Endodermal cell (in vitro differentiated cells): Measurements from ENCODE around the gene FKBP2. TPM values are rescaled to one million over a fixed set of nuclear protein-coding genes. Genes with fewer than 3 reads are reported as not detected.

Experiments
- DNase-seq: peaks from one replicate; pipeline ENCODE4 v3.0.0-alpha.2; 2017
- H3K27ac ChIP-seq: 2 replicates; pipeline ENCODE4 v1.5.1; 2013; ENCODE audit warnings: mild to moderate bottlenecking, low read depth, low read length, moderate library complexity
- H3K27me3 ChIP-seq: 2 replicates; pipeline ENCODE4 v1.6.1; 2013; ENCODE audit warnings: mild to moderate bottlenecking, low read length, moderate library complexity; ENCODE audit not compliant: insufficient read depth, control insufficient read depth, poor library complexity, severe bottlenecking
- H3K36me3 ChIP-seq: 2 replicates; pipeline ENCODE4 v1.7.0; 2013; ENCODE audit warnings: mild to moderate bottlenecking, low read length, moderate library complexity; ENCODE audit not compliant: control insufficient read depth, insufficient read depth
- H3K4me1 ChIP-seq: one replicate; pipeline ENCODE4 v1.7.0; 2013; ENCODE audit warnings: low read length; ENCODE audit not compliant: control insufficient read depth, insufficient read depth
- H3K4me3 ChIP-seq: 2 replicates; pipeline ENCODE4 v1.5.1; 2013; ENCODE audit warnings: mild to moderate bottlenecking, low read length, moderate library complexity
- H3K9ac ChIP-seq: 2 replicates; pipeline ENCODE4 v1.6.1; 2013; ENCODE audit warnings: mild to moderate bottlenecking, low read length, moderate library complexity; ENCODE audit not compliant: poor library complexity, severe bottlenecking; ENCODE audit errors: extremely low read depth
- H3K9me3 ChIP-seq: 2 replicates; pipeline ENCODE4 v1.6.1; 2013; ENCODE audit warnings: mild to moderate bottlenecking, low read length, moderate library complexity; ENCODE audit not compliant: control insufficient read depth
- H3K27ac Mint-ChIP-seq: 2 replicates; pipeline ENCODE4 v1.8.0; 2020; ENCODE audit warnings: mixed read lengths
- H3K27me3 Mint-ChIP-seq: 2 replicates; pipeline ENCODE4 v1.8.0; 2021; ENCODE audit warnings: mild to moderate bottlenecking, mixed read lengths; ENCODE audit not compliant: insufficient read depth
- H3K36me3 Mint-ChIP-seq: 2 replicates; pipeline ENCODE4 v1.8.0; 2020; ENCODE audit warnings: low read depth, mixed read lengths
- H3K4me1 Mint-ChIP-seq: 2 replicates; pipeline ENCODE4 v1.8.0; 2020; ENCODE audit warnings: mixed read lengths
- H3K4me3 Mint-ChIP-seq: 2 replicates; pipeline ENCODE4 v1.8.0; 2020; ENCODE audit warnings: mild to moderate bottlenecking, moderate library complexity, mixed read lengths
- H3K9me3 Mint-ChIP-seq: 2 replicates; pipeline ENCODE4 v1.8.0; 2020; ENCODE audit warnings: mild to moderate bottlenecking, mixed read lengths
- WGBS, 2 experiments: methylation state at CpG; one replicate each; pipeline versions ENCODE4 v1.1.5 to v1.1.7; 2013; ENCODE audit warnings: missing lambda C conversion rate in 2 of 2, mixed read lengths in 1 of 2; ENCODE audit not compliant: insufficient coverage in 1 of 2, insufficient read length in 1 of 2; 5-methylcytosine and 5-hydroxymethylcytosine counted together
- total RNA-seq, 2 donors: library from RNA; stranded (reverse); fragmentation: NEBNext Ultra II Directional in 1 of 2; extraction: Animal tissue kit (Norgen Biotek cat#: 25700) in 1 of 2; gene quantifications; 2 replicates in 1 of 2; 3 replicates in 1 of 2; pipeline ENCODE4 v1.2.1, GENCODE V29; 2021
- TF ChIP-seq, protein P1 (sequence below): fragments of 200-600 bp; sonication (generic); conservative IDR thresholded peaks from 2 replicates; pipeline ENCODE4 v1.5.0; 2021; ENCODE audit warnings: antibody characterized with exemption, mild to moderate bottlenecking

FKBP2 gene
- total RNA-seq, 2 donors from 2014 or later, result 44.6 to 53.7 TPM

DNA sequence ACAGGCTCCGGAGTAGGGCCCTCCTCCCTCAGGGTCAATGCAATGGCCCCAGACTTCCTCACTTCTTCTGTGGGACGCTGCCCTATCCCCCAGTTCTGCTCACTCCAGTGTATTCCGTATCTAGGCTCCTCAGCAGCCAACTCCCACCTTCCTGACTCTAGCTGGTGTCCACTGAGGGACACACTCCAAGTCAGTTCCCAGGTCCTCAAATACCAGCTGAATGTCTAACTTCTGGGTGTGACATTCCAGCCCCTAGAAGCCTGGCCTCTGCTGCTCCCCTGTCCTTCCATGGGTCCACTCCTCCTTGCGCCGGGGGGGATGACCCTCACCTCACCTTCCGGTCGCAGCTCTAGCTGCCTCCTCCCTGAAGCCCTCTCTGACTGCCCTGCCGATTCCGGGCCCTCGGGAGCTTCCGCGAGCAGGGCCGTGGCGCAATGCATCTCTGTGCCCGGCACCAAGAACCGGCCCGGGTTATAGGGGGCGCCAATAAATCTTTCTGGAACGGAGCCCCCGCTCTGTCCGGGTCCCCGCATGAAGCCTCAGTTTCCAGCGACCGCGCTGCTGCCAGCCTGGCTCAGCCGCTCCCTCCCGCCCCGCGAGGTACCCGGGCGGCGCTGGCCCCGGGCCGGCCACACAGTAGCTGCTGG, 28.1 kb downstream of the FKBP2 start:
- H3K27me3 ChIP-seq, result no peaks in the 10 kb centered on the region
- peak overlapping the region; percentile 82 for H3K4me3 ChIP-seq
- H3K9ac ChIP-seq, result peak overlapping the region; percentile 91
- WGBS, 2 experiments, result 3 to 17% methylated on average over 2 to 34 of the region's 34 CpGs
- peak overlapping the region; percentile 95 for H3K4me3 Mint-ChIP-seq
- peaks cover 11% of the 10 kb centered on the region for H3K36me3 ChIP-seq
- H3K9me3 Mint-ChIP-seq, result no peaks in the 10 kb centered on the region
- DNase-seq, result peak; percentile 90
- no peaks in the 10 kb centered on the region for H3K9me3 ChIP-seq
- H3K27me3 Mint-ChIP-seq, result no peaks in the 10 kb centered on the region
- peaks cover 14% of the 10 kb centered on the region for H3K4me1 Mint-ChIP-seq
- no peaks in the 10 kb centered on the region for H3K4me1 ChIP-seq
- peak overlapping the region; percentile 99 for H3K27ac Mint-ChIP-seq
- peak overlapping the region; percentile 94 for H3K27ac ChIP-seq
- TF ChIP-seq, protein P1, sequence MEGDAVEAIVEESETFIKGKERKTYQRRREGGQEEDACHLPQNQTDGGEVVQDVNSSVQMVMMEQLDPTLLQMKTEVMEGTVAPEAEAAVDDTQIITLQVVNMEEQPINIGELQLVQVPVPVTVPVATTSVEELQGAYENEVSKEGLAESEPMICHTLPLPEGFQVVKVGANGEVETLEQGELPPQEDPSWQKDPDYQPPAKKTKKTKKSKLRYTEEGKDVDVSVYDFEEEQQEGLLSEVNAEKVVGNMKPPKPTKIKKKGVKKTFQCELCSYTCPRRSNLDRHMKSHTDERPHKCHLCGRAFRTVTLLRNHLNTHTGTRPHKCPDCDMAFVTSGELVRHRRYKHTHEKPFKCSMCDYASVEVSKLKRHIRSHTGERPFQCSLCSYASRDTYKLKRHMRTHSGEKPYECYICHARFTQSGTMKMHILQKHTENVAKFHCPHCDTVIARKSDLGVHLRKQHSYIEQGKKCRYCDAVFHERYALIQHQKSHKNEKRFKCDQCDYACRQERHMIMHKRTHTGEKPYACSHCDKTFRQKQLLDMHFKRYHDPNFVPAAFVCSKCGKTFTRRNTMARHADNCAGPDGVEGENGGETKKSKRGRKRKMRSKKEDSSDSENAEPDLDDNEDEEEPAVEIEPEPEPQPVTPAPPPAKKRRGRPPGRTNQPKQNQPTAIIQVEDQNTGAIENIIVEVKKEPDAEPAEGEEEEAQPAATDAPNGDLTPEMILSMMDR, result no peak
- H3K36me3 Mint-ChIP-seq, result peaks cover 21% of the 10 kb centered on the region

DNA sequence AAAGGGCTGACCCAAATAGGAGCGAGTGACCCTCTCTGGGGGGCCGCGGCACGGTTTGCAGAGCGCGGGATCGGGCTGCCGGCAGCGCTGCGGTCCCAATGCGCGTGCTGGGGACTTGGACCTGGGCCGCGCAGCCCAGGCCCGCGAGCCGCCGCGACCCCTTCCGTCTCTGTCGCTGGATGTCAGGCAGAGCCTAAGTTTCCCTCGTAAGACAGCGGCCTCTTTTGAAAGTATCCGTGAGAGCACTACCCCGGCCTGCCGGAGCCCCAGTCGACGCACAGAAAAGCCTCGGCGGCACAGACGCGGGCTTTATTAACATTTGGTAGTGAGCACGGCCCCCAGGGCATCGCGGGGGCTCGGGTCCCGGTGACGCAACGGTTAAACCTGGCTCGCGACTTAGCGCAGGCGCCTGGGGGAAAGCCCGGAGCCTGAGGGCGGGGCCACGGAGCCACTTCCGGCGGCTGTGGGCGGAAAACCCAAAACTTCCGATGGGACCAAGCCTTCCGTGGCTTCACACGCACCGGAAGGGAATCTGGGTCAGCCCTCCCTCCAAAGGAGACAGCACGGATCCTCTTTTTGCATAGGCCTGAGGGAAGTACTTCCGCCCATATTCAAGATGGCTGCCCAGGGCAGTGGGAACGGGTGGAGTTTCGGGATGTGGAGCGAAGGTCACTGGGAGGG, 28.8 kb downstream of the FKBP2 start:
- Mint-ChIP-seq H3K4me1 (peaks cover 14% of the 10 kb centered on the region), H3K4me3 (peak overlapping the region; percentile 95), H3K27me3 (no peaks in the 10 kb centered on the region), H3K9me3 (no peaks in the 10 kb centered on the region), H3K27ac (peak overlapping the region; percentile 99), H3K36me3 (peaks cover 17% of the 10 kb centered on the region)
- Histone ChIP-seq H3K4me3 (peak overlapping the region; percentile 95), H3K36me3 (peaks cover 4% of the 10 kb centered on the region), H3K27ac (peak overlapping the region; percentile 94), H3K9me3 (no peaks in the 10 kb centered on the region), H3K4me1 (no peaks in the 10 kb centered on the region), H3K9ac (peak overlapping the region; percentile 91), H3K27me3 (no peaks in the 10 kb centered on the region)
- WGBS, 2 experiments, result 0% methylated on average over 25 to 58 of the region's 58 CpGs
- DNase-seq, result peak; percentile 99
- TF ChIP-seq, protein P1, result peak; percentile 40

DNA sequence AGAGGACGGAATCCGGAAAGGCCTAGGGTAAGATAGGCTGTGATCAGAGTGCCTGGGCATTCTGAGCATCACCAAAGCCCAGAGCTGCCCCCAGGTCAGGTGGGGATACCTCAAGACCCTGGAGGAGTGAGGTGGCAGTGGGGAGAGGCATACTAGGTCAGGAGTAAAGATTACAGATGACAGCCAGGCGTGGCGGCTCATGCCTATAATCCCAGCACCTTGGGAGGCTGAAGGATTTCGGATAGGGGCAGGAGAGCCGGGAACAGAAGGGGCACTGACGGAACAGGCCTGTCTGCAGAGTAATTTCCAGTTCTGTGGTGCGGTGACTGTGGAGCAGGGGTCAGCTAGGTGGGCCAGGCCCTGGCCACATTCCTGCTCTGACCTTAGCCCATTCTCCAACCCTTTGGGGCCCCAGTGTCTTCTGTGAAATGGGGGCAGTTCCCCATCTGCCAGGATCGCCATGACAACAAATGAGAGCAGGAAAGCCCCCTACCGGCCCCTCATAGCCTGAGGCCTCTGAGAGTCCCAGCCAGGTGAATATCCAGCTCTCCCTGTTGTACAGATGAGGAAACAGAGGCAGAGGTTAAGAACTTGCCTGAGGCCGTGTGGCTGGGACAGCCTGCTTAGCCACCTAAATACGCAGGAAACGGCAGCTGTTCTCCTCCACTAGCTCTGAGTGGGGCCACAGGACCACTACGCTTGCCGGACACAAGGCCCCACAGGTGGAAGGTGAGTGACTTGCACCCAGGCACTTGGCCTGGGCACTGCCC, 34.3 kb downstream of the FKBP2 start:
- Histone ChIP-seq H3K27ac (no peak overlapping the region), H3K4me1 (no peaks in the 10 kb centered on the region), H3K4me3 (no peak overlapping the region), H3K9me3 (no peaks in the 10 kb centered on the region), H3K27me3 (no peaks in the 10 kb centered on the region), H3K36me3 (peaks cover 9% of the 10 kb centered on the region), H3K9ac (no peak overlapping the region)
- TF ChIP-seq, protein P1, result no peak
- WGBS, 2 experiments, result 90 to 96% methylated on average over 13 to 15 of the region's 15 CpGs
- H3K9me3 Mint-ChIP-seq, result no peaks in the 10 kb centered on the region
- H3K4me1 Mint-ChIP-seq, result peaks cover 3% of the 10 kb centered on the region
- no peak for DNase-seq
- no peak overlapping the region for H3K4me3 Mint-ChIP-seq
- H3K27ac Mint-ChIP-seq, result no peak overlapping the region
- H3K36me3 Mint-ChIP-seq, result peaks cover 19% of the 10 kb centered on the region
- no peaks in the 10 kb centered on the region for H3K27me3 Mint-ChIP-seq
